HepG2 (cell line): ENCODE results near the gene INSYN2B.

ENCODE experiments used
- CHD4 ChIP-seq: fragments of 200-600 bp; sonication (generic); IDR thresholded peaks from 2 replicates; pipeline ENCODE4 v1.7.0; 2017; ENCODE audit warnings: mild to moderate bottlenecking, low read length, borderline replicate concordance
- JUNB ChIP-seq: sonication (generic); formaldehyde crosslinking; IDR thresholded peaks from 2 replicates; pipeline ENCODE4 v1.8.0; 2022; ENCODE audit warnings: missing genetic modification reagents, mild to moderate bottlenecking, borderline replicate concordance
- MYNN ChIP-seq: sonication (generic); formaldehyde crosslinking; IDR thresholded peaks from 2 replicates; pipeline ENCODE4 v1.4.0; 2020; ENCODE audit warnings: mild to moderate bottlenecking, low read depth, missing genetic modification reagents
- NFIB ChIP-seq: sonication (generic); formaldehyde crosslinking; IDR thresholded peaks from 2 replicates; pipeline ENCODE4 v1.9.0; 2021; ENCODE audit warnings: missing genetic modification reagents, mild to moderate bottlenecking, borderline replicate concordance
- NONO ChIP-seq, 2 experiments: fragments of 450-650 bp in 1 of 2; sonication (generic) in 1 of 2; formaldehyde crosslinking in 1 of 2; IDR thresholded peaks in 1 of 2; conservative IDR thresholded peaks in 1 of 2; 2 replicates each; pipeline versions ENCODE4 v1.6.1 to v1.8.0; 2017 to 2022; ENCODE audit warnings: mild to moderate bottlenecking in 1 of 2, missing genetic modification reagents in 1 of 2, moderate library complexity in 1 of 2
- POLR2AphosphoS5 ChIP-seq: IDR thresholded peaks from 2 replicates; pipeline ENCODE4 v1.6.1; 2012; ENCODE audit warnings: low read depth, low read length
- TAF1 ChIP-seq: sonication (generic); formaldehyde crosslinking; IDR thresholded peaks from 2 replicates; pipeline ENCODE4 v1.4.0; 2020; ENCODE audit warnings: missing genetic modification reagents
- YY1 ChIP-seq: IDR thresholded peaks from 2 replicates; pipeline ENCODE4 v1.6.1; 2011; ENCODE audit warnings: low read length, low read depth, moderate library complexity, mild to moderate bottlenecking; ENCODE audit not compliant: insufficient read depth, insufficient replicate concordance
- ZNF12 ChIP-seq: sonication (generic); formaldehyde crosslinking; IDR thresholded peaks from 2 replicates; pipeline ENCODE4 v1.5.0; 2020; ENCODE audit warnings: missing genetic modification reagents
- ZNF121 ChIP-seq: sonication (generic); formaldehyde crosslinking; IDR thresholded peaks from 2 replicates; pipeline ENCODE4 v1.5.0; 2020; ENCODE audit warnings: mild to moderate bottlenecking, missing genetic modification reagents
- ZNF510 ChIP-seq: sonication (generic); formaldehyde crosslinking; IDR thresholded peaks from 2 replicates; pipeline ENCODE4 v1.4.0; 2020; ENCODE audit warnings: low read depth, mild to moderate bottlenecking, missing genetic modification reagents
- TF ChIP-seq, protein P1 (sequence below): sonication (generic); formaldehyde crosslinking; IDR thresholded peaks from 2 replicates; pipeline ENCODE4 v1.4.0; 2020; ENCODE audit warnings: missing genetic modification reagents
- TF ChIP-seq, protein P2 (sequence below): sonication (generic); formaldehyde crosslinking; IDR thresholded peaks from 2 replicates; pipeline ENCODE4 v1.5.0; 2020; ENCODE audit warnings: mild to moderate bottlenecking, missing genetic modification reagents, moderate library complexity
- TF ChIP-seq, protein P3 (sequence below): sonication (generic); formaldehyde crosslinking; IDR thresholded peaks from 2 replicates; pipeline ENCODE4 v1.4.0; 2020; ENCODE audit warnings: missing genetic modification reagents

DNA sequence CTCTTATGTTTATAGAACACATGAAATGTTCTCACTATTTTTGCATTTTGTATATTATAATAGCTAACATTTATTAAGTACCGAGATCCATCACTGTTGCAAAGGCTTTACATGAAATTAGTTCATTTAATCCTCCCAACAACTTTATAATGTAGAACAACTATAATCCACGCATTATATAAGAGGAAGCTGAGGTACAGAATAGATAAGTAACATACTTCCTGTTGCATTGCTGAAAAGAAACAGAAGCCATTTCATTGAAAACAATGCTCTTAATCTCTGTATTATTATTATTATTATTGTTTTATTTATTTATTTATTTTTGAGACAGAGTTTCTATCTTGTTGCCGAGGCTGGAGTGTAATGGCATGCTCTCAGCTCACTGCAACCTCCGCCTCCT is 7.9 kb upstream of the INSYN2B start:
- TF ChIP-seq CHD4 (no peak), JUNB (no peak), ZNF12 (no peak), TAF1 (no peak), ZNF510 (CRISPR knock-in tag) (no peak), MYNN (CRISPR knock-in tag) (no peak), YY1 (no peak), ZNF121 (CRISPR knock-in tag) (no peak), NFIB (no peak), NONO (IDR thresholded peaks at IDR 0.05) (no peak), NONO (CRISPR knock-in tag; conservative IDR thresholded peaks at IDR 0.05) (no peak), POLR2AphosphoS5 (no peak)
- TF ChIP-seq, protein P1, sequence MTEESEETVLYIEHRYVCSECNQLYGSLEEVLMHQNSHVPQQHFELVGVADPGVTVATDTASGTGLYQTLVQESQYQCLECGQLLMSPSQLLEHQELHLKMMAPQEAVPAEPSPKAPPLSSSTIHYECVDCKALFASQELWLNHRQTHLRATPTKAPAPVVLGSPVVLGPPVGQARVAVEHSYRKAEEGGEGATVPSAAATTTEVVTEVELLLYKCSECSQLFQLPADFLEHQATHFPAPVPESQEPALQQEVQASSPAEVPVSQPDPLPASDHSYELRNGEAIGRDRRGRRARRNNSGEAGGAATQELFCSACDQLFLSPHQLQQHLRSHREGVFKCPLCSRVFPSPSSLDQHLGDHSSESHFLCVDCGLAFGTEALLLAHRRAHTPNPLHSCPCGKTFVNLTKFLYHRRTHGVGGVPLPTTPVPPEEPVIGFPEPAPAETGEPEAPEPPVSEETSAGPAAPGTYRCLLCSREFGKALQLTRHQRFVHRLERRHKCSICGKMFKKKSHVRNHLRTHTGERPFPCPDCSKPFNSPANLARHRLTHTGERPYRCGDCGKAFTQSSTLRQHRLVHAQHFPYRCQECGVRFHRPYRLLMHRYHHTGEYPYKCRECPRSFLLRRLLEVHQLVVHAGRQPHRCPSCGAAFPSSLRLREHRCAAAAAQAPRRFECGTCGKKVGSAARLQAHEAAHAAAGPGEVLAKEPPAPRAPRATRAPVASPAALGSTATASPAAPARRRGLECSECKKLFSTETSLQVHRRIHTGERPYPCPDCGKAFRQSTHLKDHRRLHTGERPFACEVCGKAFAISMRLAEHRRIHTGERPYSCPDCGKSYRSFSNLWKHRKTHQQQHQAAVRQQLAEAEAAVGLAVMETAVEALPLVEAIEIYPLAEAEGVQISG (CRISPR knock-in tag): no peak
- TF ChIP-seq, protein P2, sequence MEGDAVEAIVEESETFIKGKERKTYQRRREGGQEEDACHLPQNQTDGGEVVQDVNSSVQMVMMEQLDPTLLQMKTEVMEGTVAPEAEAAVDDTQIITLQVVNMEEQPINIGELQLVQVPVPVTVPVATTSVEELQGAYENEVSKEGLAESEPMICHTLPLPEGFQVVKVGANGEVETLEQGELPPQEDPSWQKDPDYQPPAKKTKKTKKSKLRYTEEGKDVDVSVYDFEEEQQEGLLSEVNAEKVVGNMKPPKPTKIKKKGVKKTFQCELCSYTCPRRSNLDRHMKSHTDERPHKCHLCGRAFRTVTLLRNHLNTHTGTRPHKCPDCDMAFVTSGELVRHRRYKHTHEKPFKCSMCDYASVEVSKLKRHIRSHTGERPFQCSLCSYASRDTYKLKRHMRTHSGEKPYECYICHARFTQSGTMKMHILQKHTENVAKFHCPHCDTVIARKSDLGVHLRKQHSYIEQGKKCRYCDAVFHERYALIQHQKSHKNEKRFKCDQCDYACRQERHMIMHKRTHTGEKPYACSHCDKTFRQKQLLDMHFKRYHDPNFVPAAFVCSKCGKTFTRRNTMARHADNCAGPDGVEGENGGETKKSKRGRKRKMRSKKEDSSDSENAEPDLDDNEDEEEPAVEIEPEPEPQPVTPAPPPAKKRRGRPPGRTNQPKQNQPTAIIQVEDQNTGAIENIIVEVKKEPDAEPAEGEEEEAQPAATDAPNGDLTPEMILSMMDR (CRISPR knock-in tag): no peak
- TF ChIP-seq, protein P3, sequence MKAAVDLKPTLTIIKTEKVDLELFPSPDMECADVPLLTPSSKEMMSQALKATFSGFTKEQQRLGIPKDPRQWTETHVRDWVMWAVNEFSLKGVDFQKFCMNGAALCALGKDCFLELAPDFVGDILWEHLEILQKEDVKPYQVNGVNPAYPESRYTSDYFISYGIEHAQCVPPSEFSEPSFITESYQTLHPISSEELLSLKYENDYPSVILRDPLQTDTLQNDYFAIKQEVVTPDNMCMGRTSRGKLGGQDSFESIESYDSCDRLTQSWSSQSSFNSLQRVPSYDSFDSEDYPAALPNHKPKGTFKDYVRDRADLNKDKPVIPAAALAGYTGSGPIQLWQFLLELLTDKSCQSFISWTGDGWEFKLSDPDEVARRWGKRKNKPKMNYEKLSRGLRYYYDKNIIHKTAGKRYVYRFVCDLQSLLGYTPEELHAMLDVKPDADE (CRISPR knock-in tag): no peak
